Endothelial cell (in vitro differentiated cells): Measurements from ENCODE around the gene POLD4. TPM values are rescaled to one million over a fixed set of nuclear protein-coding genes. Genes with fewer than 3 reads are reported as not detected.

Source experiments
- DNase-seq: peaks from one replicate; pipeline ENCODE4 v3.0.0; 2021; ENCODE audit warnings: low spot score
- H3K27ac Mint-ChIP-seq: one replicate; pipeline ENCODE4 v1.8.0; 2021; ENCODE audit warnings: mixed read lengths, inconsistent platforms; ENCODE audit not compliant: unreplicated experiment
- H3K27me3 Mint-ChIP-seq: one replicate; pipeline ENCODE4 v1.8.0; 2021; ENCODE audit warnings: mild to moderate bottlenecking, moderate library complexity, mixed read lengths, inconsistent platforms; ENCODE audit not compliant: unreplicated experiment
- H3K36me3 Mint-ChIP-seq: one replicate; pipeline ENCODE4 v1.8.0; 2021; ENCODE audit warnings: mild to moderate bottlenecking, low read depth, mixed read lengths, inconsistent platforms; ENCODE audit not compliant: unreplicated experiment
- H3K4me1 Mint-ChIP-seq: one replicate; pipeline ENCODE4 v1.8.0; 2021; ENCODE audit warnings: mild to moderate bottlenecking, mixed read lengths, inconsistent platforms; ENCODE audit not compliant: unreplicated experiment
- H3K4me3 Mint-ChIP-seq: one replicate; pipeline ENCODE4 v1.8.0; 2021; ENCODE audit warnings: mild to moderate bottlenecking, mixed read lengths, inconsistent platforms; ENCODE audit not compliant: unreplicated experiment
- H3K9me3 Mint-ChIP-seq: one replicate; pipeline ENCODE4 v1.8.0; 2021; ENCODE audit warnings: mixed read lengths, inconsistent platforms; ENCODE audit not compliant: unreplicated experiment
- total RNA-seq: library from RNA; stranded (reverse); fragmentation: NEBNext Ultra II Directional; extraction: Animal tissue kit (Norgen Biotek cat#: 25700); gene quantifications from one replicate; pipeline ENCODE4 v1.2.1, GENCODE V29; 2021; ENCODE audit not compliant: unreplicated experiment
- TF ChIP-seq, protein P1 (sequence below): fragments of 200-600 bp; sonication (generic); IDR thresholded peaks from one replicate; pipeline ENCODE4 v1.5.0; 2021; ENCODE audit warnings: antibody characterized with exemption; ENCODE audit not compliant: unreplicated experiment

POLD4 gene
- total RNA-seq, 1 donor from 2014 or later: 92.1 TPM

DNA sequence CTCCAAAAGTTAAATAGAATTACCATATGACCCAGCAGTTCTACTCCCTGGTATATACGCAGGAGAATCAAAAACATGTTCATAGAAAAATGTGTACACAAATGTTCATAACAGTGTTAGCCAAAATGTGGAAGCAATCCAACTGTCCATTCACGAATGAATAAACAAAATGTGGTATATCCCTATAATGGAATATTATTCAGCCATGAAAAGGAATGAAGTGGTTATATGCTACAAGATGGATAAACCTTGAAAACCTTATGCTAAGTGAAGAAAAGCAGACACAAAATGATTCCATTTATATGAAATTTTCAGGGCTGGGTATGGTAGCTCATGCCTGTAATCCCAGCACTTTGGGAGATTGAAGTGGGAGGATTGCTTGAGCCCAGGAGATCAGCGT, 16.1 kb downstream of the POLD4 start:
- TF ChIP-seq, protein P1, sequence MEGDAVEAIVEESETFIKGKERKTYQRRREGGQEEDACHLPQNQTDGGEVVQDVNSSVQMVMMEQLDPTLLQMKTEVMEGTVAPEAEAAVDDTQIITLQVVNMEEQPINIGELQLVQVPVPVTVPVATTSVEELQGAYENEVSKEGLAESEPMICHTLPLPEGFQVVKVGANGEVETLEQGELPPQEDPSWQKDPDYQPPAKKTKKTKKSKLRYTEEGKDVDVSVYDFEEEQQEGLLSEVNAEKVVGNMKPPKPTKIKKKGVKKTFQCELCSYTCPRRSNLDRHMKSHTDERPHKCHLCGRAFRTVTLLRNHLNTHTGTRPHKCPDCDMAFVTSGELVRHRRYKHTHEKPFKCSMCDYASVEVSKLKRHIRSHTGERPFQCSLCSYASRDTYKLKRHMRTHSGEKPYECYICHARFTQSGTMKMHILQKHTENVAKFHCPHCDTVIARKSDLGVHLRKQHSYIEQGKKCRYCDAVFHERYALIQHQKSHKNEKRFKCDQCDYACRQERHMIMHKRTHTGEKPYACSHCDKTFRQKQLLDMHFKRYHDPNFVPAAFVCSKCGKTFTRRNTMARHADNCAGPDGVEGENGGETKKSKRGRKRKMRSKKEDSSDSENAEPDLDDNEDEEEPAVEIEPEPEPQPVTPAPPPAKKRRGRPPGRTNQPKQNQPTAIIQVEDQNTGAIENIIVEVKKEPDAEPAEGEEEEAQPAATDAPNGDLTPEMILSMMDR: no peak
- Mint-ChIP-seq H3K27ac (no peak overlapping the region), H3K36me3 (no peaks in the 10 kb centered on the region), H3K4me1 (no peaks in the 10 kb centered on the region), H3K9me3 (no peaks in the 10 kb centered on the region), H3K27me3 (no peaks in the 10 kb centered on the region), H3K4me3 (no peak overlapping the region)
- no peak for DNase-seq

DNA sequence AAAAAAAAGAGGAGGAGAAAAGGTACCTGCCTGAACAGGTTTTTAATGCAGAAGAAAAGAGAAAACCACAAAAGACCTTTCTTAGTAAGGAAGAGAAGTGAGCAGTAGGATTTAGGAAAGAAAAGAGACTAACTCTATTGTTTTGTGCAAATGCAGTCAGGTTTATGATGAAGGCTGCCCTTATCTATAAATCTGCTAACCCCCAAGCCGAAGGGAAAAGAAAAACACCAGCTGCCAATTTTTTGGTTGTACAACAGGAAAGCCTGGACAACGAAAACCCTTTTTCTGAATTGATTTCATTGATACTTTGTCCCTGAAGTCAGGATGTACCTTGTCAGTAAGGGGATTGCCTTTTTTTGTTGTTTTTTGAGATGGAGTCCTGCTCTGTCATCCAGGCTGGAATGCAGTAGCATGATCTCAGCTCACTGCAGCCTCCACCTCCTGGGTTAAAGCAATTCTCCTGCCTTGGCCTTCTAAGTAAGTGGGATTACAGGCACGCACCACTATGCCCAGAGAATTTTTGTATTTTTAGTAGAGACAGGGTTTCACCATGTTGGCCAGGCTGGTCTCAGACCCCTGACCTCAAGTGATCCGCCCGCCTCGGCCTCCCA, 21.2 kb downstream of the POLD4 start:
- no peak for DNase-seq
- no peaks in the 10 kb centered on the region for H3K27me3 Mint-ChIP-seq
- no peaks in the 10 kb centered on the region for H3K9me3 Mint-ChIP-seq
- no peak overlapping the region for H3K4me3 Mint-ChIP-seq
- H3K27ac Mint-ChIP-seq: peak overlapping the region; percentile 33
- TF ChIP-seq, protein P1: no peak
- no peaks in the 10 kb centered on the region for H3K36me3 Mint-ChIP-seq
- no peaks in the 10 kb centered on the region for H3K4me1 Mint-ChIP-seq

DNA sequence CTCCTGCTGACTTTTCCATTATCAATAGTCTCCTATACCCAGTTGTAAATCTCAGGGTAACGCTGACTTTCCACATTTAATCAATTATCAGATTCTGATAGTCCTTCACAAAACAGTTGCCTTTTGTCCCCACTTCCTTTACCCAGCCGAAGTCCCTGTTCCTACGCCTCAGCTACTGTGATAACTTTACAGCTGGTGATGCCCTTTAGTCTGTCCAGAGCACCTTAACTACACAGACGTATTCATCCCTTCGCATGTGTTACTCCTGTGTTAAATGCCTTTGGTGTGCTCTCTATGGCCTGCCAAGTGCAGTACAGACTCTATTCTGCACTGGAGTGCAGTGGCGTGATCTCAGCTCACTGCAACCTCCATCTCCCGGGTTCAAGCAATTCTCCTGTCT, 29.8 kb downstream of the POLD4 start:
- DNase-seq: no peak
- Mint-ChIP-seq H3K4me1 (peaks cover 3% of the 10 kb centered on the region), H3K27ac (no peak overlapping the region), H3K36me3 (no peaks in the 10 kb centered on the region), H3K4me3 (no peak overlapping the region), H3K27me3 (peaks cover 10% of the 10 kb centered on the region), H3K9me3 (no peaks in the 10 kb centered on the region)
- TF ChIP-seq, protein P1: no peak

DNA sequence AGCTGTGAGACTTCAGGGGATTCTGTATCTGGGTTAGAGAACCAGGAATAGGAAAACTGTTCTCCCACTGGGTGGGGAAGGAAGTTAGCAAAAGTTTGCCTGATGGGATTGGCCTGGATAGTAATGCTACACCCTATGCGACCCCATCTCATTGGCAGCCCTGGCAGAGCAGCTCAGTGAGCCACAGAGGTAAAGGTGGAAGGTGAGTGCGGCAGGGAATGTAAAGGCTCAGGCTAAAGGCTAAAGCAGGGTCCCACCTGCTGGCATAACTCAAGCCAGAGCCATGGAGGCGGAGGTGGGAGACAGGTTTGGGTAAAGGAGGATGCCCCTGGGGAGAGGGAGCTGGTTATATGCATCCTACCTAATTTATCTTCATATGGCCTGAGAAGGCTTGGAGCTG, 31.3 kb downstream of the POLD4 start:
- TF ChIP-seq, protein P1: no peak
- H3K4me3 Mint-ChIP-seq: no peak overlapping the region
- no peaks in the 10 kb centered on the region for H3K9me3 Mint-ChIP-seq
- no peaks in the 10 kb centered on the region for H3K36me3 Mint-ChIP-seq
- H3K27ac Mint-ChIP-seq: no peak overlapping the region
- H3K4me1 Mint-ChIP-seq: peaks cover 7% of the 10 kb centered on the region
- peaks cover 14% of the 10 kb centered on the region for H3K27me3 Mint-ChIP-seq
- no peak for DNase-seq

DNA sequence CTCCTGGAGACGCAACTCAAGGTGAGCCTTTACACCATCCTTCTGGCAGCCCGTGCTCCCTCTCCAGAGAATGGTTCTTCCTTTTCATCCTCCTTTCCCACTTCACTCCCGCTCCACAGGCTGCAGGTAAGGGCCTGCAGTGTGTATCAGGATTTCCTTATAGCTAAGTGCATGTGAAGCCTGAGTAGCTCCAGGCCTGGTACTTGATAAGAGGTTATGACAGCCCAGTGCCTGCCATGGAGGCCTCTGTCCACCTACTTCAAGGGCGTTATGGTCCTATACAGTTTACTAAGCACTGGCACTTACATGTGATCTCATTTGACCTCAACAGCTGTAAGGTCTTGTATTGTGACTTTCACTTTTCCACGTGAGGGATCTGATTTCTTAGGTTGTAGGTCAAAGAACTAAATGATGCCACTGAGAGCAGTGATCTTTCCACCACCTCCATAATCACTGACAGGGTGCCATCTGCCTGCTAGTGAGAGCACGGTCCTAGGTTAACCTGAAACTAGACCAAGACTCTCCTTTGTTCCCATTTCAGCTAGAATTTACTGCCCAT, 32.0 kb downstream of the POLD4 start:
- Mint-ChIP-seq H3K27me3 (peaks cover 14% of the 10 kb centered on the region), H3K36me3 (no peaks in the 10 kb centered on the region), H3K4me1 (peaks cover 7% of the 10 kb centered on the region), H3K4me3 (no peak overlapping the region), H3K27ac (no peak overlapping the region), H3K9me3 (no peaks in the 10 kb centered on the region)
- no peak for DNase-seq
- TF ChIP-seq, protein P1: no peak
